IMR-90 (cell line): Measurements from ENCODE around the gene PGBD5. TPM values are rescaled to one million over a fixed set of nuclear protein-coding genes. Genes with fewer than 3 reads are reported as not detected.

Experiments
- ATAC-seq: fragments of 200-7000 bp; cut with Tn5 transposase; 2 replicates; pipeline ENCODE4 v1.9.1; 2020; ENCODE audit warnings: low read depth, mild to moderate bottlenecking, moderate library complexity
- BruUV-seq: library from RNA; stranded (reverse); fragments of 400-500 nt; replicated peaks from 2 replicates; lab custom pipeline; 2021; lab: Mats Ljungman, UMichigan
- CTCF ChIA-PET: fragments of 300-600 bp; formaldehyde crosslinking; extraction: SDS; loops from one replicate; lab custom pipeline; 2021; ENCODE audit warnings: antibody characterized with exemption; lab: Yijun Ruan, JAX
- POLR2A ChIA-PET: fragments of 300-600 bp; sonication (Branson Sonifier 250); formaldehyde crosslinking; loops from one replicate; lab custom pipeline; 2022; ENCODE audit warnings: antibody characterized with exemption; ENCODE audit not compliant: unreplicated experiment; lab: Charles Lee
- DNase-seq: peaks from one replicate; pipeline ENCODE4 v3.0.0; 2013
- H2AFZ ChIP-seq: replicated peaks from 2 replicates; pipeline ENCODE3; 2013; ENCODE audit warnings: low read length, mild to moderate bottlenecking; ENCODE audit not compliant: poor library complexity
- H2AK5ac ChIP-seq: 2 replicates; pipeline ENCODE4 v1.6.1; 2013; ENCODE audit warnings: low read depth, low read length, inconsistent platforms
- H2AK9ac ChIP-seq: replicated peaks from 2 replicates; pipeline ENCODE3; 2013; ENCODE audit warnings: mild to moderate bottlenecking, low read depth, low read length, moderate library complexity; ENCODE audit not compliant: poor library complexity
- H2BK120ac ChIP-seq: 2 replicates; pipeline ENCODE4 v1.6.1; 2013; ENCODE audit warnings: low read depth, low read length, inconsistent platforms
- H2BK15ac ChIP-seq: 3 replicates; pipeline ENCODE4 v1.6.1; 2013; ENCODE audit warnings: low read depth, low read length, inconsistent platforms
- H2BK20ac ChIP-seq: 2 replicates; pipeline ENCODE4 v1.6.1; 2013; ENCODE audit warnings: low read depth, mild to moderate bottlenecking, inconsistent platforms, low read length, moderate library complexity
- H2BK5ac ChIP-seq: 2 replicates; pipeline ENCODE4 v1.6.1; 2013; ENCODE audit warnings: mild to moderate bottlenecking, low read depth, low read length, inconsistent platforms; ENCODE audit not compliant: poor library complexity, severe bottlenecking
- H3K14ac ChIP-seq: replicated peaks from 2 replicates; pipeline ENCODE4 v1.6.1; 2013; ENCODE audit warnings: low read depth, low read length, inconsistent platforms
- H3K18ac ChIP-seq: 2 replicates; pipeline ENCODE4 v1.6.1; 2013; ENCODE audit warnings: low read depth, low read length, control low read depth
- H3K23ac ChIP-seq: 2 replicates; pipeline ENCODE4 v1.6.1; 2013; ENCODE audit warnings: low read depth, low read length, inconsistent platforms
- H3K27ac ChIP-seq: 2 replicates; pipeline ENCODE4 v1.5.1; 2013; ENCODE audit warnings: mild to moderate bottlenecking, control low read depth, low read length; ENCODE audit not compliant: insufficient read depth
- H3K27me3 ChIP-seq: 2 replicates; pipeline ENCODE4 v1.6.1; 2013; ENCODE audit warnings: low read length; ENCODE audit not compliant: control insufficient read depth, insufficient read depth
- H3K36me3 ChIP-seq: 2 replicates; pipeline ENCODE4 v1.6.1; 2013; ENCODE audit warnings: low read length, mixed read lengths; ENCODE audit not compliant: control insufficient read depth, insufficient read depth
- H3K4ac ChIP-seq: 2 replicates; pipeline ENCODE4 v1.6.1; 2013; ENCODE audit warnings: low read depth, low read length, inconsistent platforms
- H3K4me1 ChIP-seq: 2 replicates; pipeline ENCODE4 v1.6.1; 2013; ENCODE audit warnings: low read length, mixed read lengths; ENCODE audit not compliant: control insufficient read depth, insufficient read depth
- H3K4me2 ChIP-seq: 2 replicates; pipeline ENCODE4 v1.6.1; 2013; ENCODE audit warnings: low read depth, mild to moderate bottlenecking, control low read depth, low read length, moderate library complexity
- H3K4me3 ChIP-seq: 2 replicates; pipeline ENCODE4 v1.5.1; 2013; ENCODE audit warnings: low read depth, mild to moderate bottlenecking, control low read depth, low read length, moderate library complexity; ENCODE audit not compliant: insufficient read depth
- H3K56ac ChIP-seq: 2 replicates; pipeline ENCODE4 v1.6.1; 2013; ENCODE audit warnings: low read length, inconsistent platforms; ENCODE audit not compliant: insufficient read depth; ENCODE audit errors: extremely low read depth
- H3K79me1 ChIP-seq, 2 experiments: 2 replicates each; pipeline ENCODE4 v1.6.1; 2013; ENCODE audit warnings: low read length in 2 of 2, inconsistent platforms in 1 of 2, low read depth in 1 of 2
- H3K9ac ChIP-seq: 2 replicates; pipeline ENCODE4 v1.6.1; 2013; ENCODE audit warnings: low read depth, low read length, control low read depth
- H3K9me1 ChIP-seq: 2 replicates; pipeline ENCODE4 v1.6.1; 2013; ENCODE audit warnings: low read length, inconsistent platforms; ENCODE audit not compliant: insufficient read depth
- H3K9me3 ChIP-seq: 2 replicates; pipeline ENCODE4 v1.6.1; 2013; ENCODE audit warnings: low read length; ENCODE audit not compliant: control insufficient read depth, insufficient read depth
- H4K20me1 ChIP-seq: 2 replicates; pipeline ENCODE4 v1.6.1; 2013; ENCODE audit warnings: low read length, inconsistent platforms; ENCODE audit not compliant: insufficient read depth
- H4K5ac ChIP-seq: 2 replicates; pipeline ENCODE4 v1.6.1; 2013; ENCODE audit warnings: mild to moderate bottlenecking, low read depth, low read length, control low read depth
- H4K8ac ChIP-seq, 2 experiments: 2 replicates each; pipeline ENCODE4 v1.6.1; 2013; ENCODE audit warnings: low read depth in 2 of 2, low read length in 2 of 2, control low read depth in 1 of 2, inconsistent platforms in 1 of 2
- H4K91ac ChIP-seq: 2 replicates; pipeline ENCODE4 v1.6.1; 2013; ENCODE audit warnings: low read depth, low read length, inconsistent platforms; ENCODE audit not compliant: insufficient read depth
- CHD1 ChIP-seq: IDR thresholded peaks from 2 replicates; pipeline ENCODE4 v1.6.1; 2012; ENCODE audit warnings: low read depth, low read length, improper control_type of control experiment
- FOS ChIP-seq: fragments of 150-350 bp; IDR thresholded peaks from 2 replicates; pipeline ENCODE4 v1.6.1; 2016; ENCODE audit warnings: low read depth, low read length
- MAFK ChIP-seq: IDR thresholded peaks from 2 replicates; pipeline ENCODE4 v1.6.1; 2012; ENCODE audit warnings: low read depth, low read length, improper control_type of control experiment
- MAZ ChIP-seq: IDR thresholded peaks from 2 replicates; pipeline ENCODE4 v1.6.1; 2012; ENCODE audit warnings: low read depth, mild to moderate bottlenecking, low read length, improper control_type of control experiment, moderate library complexity, borderline replicate concordance
- MXI1 ChIP-seq: IDR thresholded peaks from 2 replicates; pipeline ENCODE4 v1.6.1; 2012; ENCODE audit warnings: low read depth, mild to moderate bottlenecking, low read length, moderate library complexity, borderline replicate concordance
- NFE2L2 ChIP-seq: fragments of 150-350 bp; IDR thresholded peaks from 2 replicates; pipeline ENCODE4 v1.6.1; 2016; ENCODE audit warnings: low read depth, mild to moderate bottlenecking, low read length
- POLR2A ChIP-seq: IDR thresholded peaks from 2 replicates; pipeline ENCODE4 v1.6.1; 2012; ENCODE audit warnings: mild to moderate bottlenecking, low read depth, low read length
- RAD21 ChIP-seq: IDR thresholded peaks from 2 replicates; pipeline ENCODE4 v1.6.1; 2012; ENCODE audit warnings: low read length, improper control_type of control experiment
- RFX5 ChIP-seq: IDR thresholded peaks from 2 replicates; pipeline ENCODE4 v1.8.0; 2012; ENCODE audit warnings: low read depth, mild to moderate bottlenecking, low read length, moderate library complexity
- SMC3 ChIP-seq: fragments of 150-350 bp; IDR thresholded peaks from 2 replicates; pipeline ENCODE4 v1.6.1; 2016; ENCODE audit warnings: low read depth, mild to moderate bottlenecking, antibody characterized with exemption, low read length, moderate library complexity
- WGBS, 2 experiments: methylation state at CpG; one replicate each; pipeline versions ENCODE4 v1.1.5 to v1.1.7; 2013; ENCODE audit warnings: missing lambda C conversion rate in 2 of 2; ENCODE audit not compliant: insufficient read length in 1 of 2; ENCODE audit errors: extremely low coverage in 2 of 2; 5-methylcytosine and 5-hydroxymethylcytosine counted together
- dilution Hi-C: fragments of 300-500 bp; cut with HindIII; formaldehyde crosslinking; loops from one replicate; pipeline ENCODE4 v1.14.3; 2018; ENCODE audit warnings: low sequenced_read_pairs; ENCODE audit not compliant: unreplicated experiment
- in situ Hi-C: fragments of 300-500 bp; cut with MboI; formaldehyde crosslinking; loops from 3 replicates; pipeline ENCODE4 v1.14.3; 2019; ENCODE audit warnings: low sequenced_read_pairs, inconsistent platforms, mixed read lengths
- intact Hi-C: fragments of 100-400 bp; cut with micrococcal nuclease; formaldehyde crosslinking; loops from 2 replicates; pipeline ENCODE4 v1.10.0; 2022
- polyA plus RNA-seq, 3 experiments: library from polyadenylated mRNA; depleted of rRNA; stranded (reverse); fragments of >200 nt; gene quantifications; 2 replicates each; pipeline ENCODE4 v1.2.3, GENCODE V29; 2012; ENCODE audit warnings: low replicate concordance in 1 of 3
- total RNA-seq: library from RNA; depleted of rRNA; stranded (reverse); fragments of >200 nt; gene quantifications from 2 replicates; pipeline ENCODE4 v1.2.3, GENCODE V29; 2012
- TF ChIP-seq, protein P1 (sequence below): fragments of 150-350 bp; IDR thresholded peaks from 2 replicates; pipeline ENCODE4 v1.6.1; 2017; ENCODE audit warnings: mild to moderate bottlenecking, antibody characterized with exemption, low read length, low read depth
- TF ChIP-seq, protein P2 (sequence below): conservative IDR thresholded peaks from 2 replicates; pipeline ENCODE4 v1.5.1; 2012; ENCODE audit warnings: mild to moderate bottlenecking, low read depth, low read length, improper control_type of control experiment
- TF ChIP-seq, protein P3 (sequence below): fragments of 150-350 bp; IDR thresholded peaks from 2 replicates; pipeline ENCODE4 v1.6.1; 2016; ENCODE audit warnings: low read depth, mild to moderate bottlenecking, low read length, moderate library complexity, borderline replicate concordance

PGBD5 gene
- total and polyA plus RNA-seq, 2 of the 4 experiments (the other 2 are of a cell fraction): 0.18 to 0.36 TPM

DNA sequence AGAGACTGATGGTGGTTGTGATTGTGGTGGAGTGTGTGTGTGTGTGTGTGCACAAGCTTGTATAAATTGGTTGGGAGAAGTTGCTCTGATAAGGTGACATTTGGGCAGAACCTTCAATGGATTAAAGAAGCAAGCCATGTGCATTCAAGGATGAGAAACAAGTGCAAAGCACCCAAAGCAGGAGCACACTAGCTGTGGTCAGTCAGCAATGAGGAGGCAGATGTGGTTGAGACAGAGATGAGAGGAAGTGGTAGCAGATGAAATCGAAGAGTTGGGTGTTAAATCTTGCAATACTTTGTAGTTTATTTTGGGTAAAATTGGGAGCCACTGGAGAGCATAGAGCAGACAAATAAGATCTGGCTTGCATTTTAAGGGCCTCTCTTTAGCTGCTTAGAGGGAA lies 4.4 kb upstream of the PGBD5 start:
- H3K27me3 ChIP-seq: no peaks in the 10 kb centered on the region; the same call in 1 of the 2 replicates
- H2AK5ac ChIP-seq: no peak overlapping the region
- H4K20me1 ChIP-seq: no peaks in the 10 kb centered on the region
- no peak for DNase-seq
- H3K27ac ChIP-seq: no peak overlapping the region
- ATAC-seq: no peak
- TF ChIP-seq MAFK: no peak
- no peak for TF ChIP-seq RAD21
- TF ChIP-seq POLR2A: no peak
- TF ChIP-seq, protein P1, sequence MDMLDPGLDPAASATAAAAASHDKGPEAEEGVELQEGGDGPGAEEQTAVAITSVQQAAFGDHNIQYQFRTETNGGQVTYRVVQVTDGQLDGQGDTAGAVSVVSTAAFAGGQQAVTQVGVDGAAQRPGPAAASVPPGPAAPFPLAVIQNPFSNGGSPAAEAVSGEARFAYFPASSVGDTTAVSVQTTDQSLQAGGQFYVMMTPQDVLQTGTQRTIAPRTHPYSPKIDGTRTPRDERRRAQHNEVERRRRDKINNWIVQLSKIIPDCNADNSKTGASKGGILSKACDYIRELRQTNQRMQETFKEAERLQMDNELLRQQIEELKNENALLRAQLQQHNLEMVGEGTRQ: no peak
- TF ChIP-seq NFE2L2: no peak
- no peak for TF ChIP-seq CHD1
- TF ChIP-seq MAZ: no peak
- TF ChIP-seq, protein P2, sequence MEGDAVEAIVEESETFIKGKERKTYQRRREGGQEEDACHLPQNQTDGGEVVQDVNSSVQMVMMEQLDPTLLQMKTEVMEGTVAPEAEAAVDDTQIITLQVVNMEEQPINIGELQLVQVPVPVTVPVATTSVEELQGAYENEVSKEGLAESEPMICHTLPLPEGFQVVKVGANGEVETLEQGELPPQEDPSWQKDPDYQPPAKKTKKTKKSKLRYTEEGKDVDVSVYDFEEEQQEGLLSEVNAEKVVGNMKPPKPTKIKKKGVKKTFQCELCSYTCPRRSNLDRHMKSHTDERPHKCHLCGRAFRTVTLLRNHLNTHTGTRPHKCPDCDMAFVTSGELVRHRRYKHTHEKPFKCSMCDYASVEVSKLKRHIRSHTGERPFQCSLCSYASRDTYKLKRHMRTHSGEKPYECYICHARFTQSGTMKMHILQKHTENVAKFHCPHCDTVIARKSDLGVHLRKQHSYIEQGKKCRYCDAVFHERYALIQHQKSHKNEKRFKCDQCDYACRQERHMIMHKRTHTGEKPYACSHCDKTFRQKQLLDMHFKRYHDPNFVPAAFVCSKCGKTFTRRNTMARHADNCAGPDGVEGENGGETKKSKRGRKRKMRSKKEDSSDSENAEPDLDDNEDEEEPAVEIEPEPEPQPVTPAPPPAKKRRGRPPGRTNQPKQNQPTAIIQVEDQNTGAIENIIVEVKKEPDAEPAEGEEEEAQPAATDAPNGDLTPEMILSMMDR: no peak
- no peak for TF ChIP-seq MXI1
- TF ChIP-seq SMC3: no peak
- TF ChIP-seq, protein P3, sequence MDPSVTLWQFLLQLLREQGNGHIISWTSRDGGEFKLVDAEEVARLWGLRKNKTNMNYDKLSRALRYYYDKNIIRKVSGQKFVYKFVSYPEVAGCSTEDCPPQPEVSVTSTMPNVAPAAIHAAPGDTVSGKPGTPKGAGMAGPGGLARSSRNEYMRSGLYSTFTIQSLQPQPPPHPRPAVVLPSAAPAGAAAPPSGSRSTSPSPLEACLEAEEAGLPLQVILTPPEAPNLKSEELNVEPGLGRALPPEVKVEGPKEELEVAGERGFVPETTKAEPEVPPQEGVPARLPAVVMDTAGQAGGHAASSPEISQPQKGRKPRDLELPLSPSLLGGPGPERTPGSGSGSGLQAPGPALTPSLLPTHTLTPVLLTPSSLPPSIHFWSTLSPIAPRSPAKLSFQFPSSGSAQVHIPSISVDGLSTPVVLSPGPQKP: no peak
- no peak for TF ChIP-seq RFX5
- TF ChIP-seq FOS: no peak
- no peak overlapping the region for H2BK15ac ChIP-seq
- no peak overlapping the region for H2BK5ac ChIP-seq
- no peak overlapping the region for H3K14ac ChIP-seq
- no peaks in the 10 kb centered on the region for H3K79me1 ChIP-seq
- H2BK20ac ChIP-seq: no peak overlapping the region
- no peak overlapping the region for H2AFZ ChIP-seq
- POLR2A ChIA-PET: no interaction called here
- no peak overlapping the region for H2AK9ac ChIP-seq
- 38% methylated on average over 1 of the region's 1 CpG; no CpG with 5 or more reads in 1 of the 2 experiments for WGBS, 2 experiments
- H3K18ac ChIP-seq: no peak overlapping the region
- no peak overlapping the region for H3K4me2 ChIP-seq
- CTCF ChIA-PET: no interaction called here
- H3K9ac ChIP-seq: no peak overlapping the region
- no peak overlapping the region for H3K23ac ChIP-seq
- no peaks in the 10 kb centered on the region for H3K4me1 ChIP-seq
- H3K56ac ChIP-seq: no peak overlapping the region
- no peak overlapping the region for H4K5ac ChIP-seq
- H2BK120ac ChIP-seq: no peak overlapping the region
- H4K8ac ChIP-seq: no peak overlapping the region
- H3K4ac ChIP-seq: no peak overlapping the region
- in situ Hi-C loops (no loop called here), dilution Hi-C loops (no loop called here), intact Hi-C loops (no loop called here)
- H3K9me3 ChIP-seq: no peaks in the 10 kb centered on the region
- no peak overlapping the region for H4K91ac ChIP-seq
- no peaks in the 10 kb centered on the region for H3K36me3 ChIP-seq
- no peaks in the 10 kb centered on the region for H3K9me1 ChIP-seq
- H3K4me3 ChIP-seq: no peak overlapping the region
- no TSS peak for BruUV-seq
